Medulla oblongata (tissue), 1 donor: ENCODE measurements around the gene NTRK2.

Source experiments
- DNase-seq: peaks from one replicate; pipeline ENCODE4 v3.0.0-alpha.2; 2015; ENCODE audit errors: extremely low spot score

The NTRK2 gene

DNA sequence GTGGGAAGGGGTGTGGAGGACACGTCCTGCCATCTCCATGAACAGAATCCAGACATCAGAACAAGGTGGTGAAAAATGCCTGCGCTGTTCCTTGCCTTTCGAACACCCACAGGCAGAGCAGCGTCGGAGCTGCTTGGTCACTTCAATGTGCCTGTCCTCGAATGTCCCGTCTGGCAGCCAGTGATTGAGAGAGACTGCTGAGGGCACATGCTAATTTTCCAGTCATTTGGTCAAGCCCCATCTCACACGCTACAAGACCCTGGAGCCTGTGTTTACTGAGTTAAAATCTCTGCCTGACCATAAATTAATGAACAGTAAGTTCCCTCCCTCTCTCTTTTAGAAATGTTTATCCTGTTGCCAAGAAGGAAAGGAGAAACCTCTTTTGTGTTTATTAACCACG is 149.3 kb downstream of the NTRK2 start:
- DNase-seq = no peak

DNA sequence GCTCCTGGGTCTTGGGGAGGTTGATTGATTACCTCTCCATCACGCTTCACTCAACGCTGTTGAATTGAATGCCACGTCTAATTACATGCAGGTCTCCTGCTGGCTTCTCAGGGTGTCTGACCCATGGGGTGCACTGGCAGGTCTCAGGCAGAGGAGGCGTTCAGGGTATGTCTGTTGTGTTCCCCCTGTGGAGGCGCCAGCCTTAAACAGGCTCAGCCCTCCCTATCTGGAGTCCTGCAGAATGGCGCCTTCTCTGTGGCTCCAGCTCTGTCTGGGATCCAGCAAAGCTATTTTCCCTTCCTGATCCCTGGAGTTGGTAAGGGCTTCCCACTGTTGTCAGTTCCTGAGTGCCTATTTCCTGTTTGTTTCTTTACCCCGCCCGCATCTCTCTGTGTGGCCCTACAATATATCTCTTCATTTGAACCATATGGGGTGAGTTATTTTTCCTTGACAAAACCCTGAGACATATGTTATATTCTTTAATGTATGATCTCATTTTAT is 150.0 kb downstream of the NTRK2 start:
- DNase-seq = no peak

DNA sequence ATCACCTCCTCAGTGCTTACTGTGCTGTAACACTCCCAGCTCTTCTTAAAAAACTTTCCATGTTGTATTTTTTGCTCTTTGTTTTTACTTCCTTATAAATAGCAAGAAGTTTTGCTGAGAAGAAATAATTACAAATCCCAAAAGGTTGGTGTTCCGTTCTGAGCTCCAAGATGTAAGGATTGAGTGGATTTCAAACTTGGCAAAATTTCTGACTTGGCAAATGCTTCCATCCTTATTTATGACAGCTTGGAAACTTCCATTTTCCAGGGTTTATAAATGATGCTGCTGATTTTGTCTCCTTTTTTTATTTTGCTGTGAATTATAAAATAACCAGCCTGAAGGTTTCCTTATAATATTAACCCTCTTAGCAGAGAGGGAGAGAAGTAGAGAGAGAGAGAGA is 151.9 kb downstream of the NTRK2 start:
- DNase-seq = no peak

DNA sequence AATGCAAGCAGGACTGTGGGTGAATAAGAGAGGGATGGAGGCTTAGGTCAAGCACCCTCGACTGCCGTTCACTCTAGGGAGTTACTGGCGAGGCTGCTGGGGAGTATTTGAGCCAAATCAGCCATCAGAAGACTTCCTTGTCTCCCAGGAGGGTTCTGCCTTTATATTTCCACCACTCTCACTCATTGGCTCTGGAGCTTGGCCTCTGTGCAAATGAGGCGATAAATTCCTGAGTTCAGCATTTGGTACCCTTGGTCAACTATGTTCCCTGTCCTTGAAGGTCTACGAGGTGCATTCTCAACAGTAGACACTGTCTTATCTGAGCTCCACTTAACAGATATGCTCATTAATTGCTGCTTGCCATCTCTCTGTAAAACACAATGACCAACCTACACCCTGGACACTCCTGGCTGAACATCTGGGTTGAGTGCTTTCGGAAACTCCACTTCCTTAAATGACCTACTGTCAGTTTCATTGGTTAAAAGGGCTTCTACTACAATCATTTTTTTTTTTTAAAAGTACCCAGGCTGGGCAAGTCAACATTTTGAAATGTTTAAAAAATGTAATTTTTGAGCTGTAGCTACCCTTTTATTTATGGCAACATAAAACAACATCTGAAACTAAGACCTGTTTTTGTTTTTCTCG is 153.2 kb downstream of the NTRK2 start:
- no peak for DNase-seq

DNA sequence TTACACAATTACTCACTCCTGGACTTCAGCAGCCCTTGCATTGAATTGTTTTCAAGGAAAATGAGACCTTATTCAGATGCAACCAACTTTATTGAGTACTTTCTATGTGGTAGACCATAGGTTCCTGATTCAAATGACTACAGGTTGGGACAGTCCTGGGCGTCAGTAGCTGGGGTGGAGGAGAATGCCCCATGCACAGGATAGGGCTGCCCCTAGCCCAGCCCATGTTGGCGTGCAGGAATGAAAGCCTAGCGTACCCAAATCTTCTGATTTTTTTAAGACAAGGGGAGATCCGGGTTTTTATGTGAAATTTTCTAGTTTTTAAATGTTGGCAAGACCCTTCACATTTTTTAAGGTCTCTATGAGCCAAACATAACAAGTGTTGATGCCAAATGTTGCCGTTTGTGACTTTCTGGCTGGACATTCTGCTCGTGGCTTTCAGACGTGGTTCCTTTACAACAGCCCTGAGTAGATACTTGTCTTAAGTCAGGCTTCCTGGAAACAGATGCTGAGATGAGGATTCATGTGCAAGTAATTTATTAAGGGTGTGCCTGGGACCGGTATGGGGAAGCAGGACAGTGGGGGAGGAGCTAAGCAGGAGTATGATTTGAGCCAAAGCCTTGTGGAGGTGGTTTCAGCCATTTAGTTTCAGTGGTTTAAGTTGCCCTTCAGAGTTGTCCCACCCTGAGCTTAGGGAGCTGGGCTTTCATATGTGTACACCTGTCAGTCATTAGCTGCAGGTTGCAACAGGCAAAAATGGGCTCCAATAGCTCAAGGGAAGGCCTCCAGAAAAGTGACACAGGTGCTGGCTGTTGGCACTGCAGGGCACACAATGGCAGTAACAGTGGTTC is 154.1 kb downstream of the NTRK2 start:
- no peak for DNase-seq

DNA sequence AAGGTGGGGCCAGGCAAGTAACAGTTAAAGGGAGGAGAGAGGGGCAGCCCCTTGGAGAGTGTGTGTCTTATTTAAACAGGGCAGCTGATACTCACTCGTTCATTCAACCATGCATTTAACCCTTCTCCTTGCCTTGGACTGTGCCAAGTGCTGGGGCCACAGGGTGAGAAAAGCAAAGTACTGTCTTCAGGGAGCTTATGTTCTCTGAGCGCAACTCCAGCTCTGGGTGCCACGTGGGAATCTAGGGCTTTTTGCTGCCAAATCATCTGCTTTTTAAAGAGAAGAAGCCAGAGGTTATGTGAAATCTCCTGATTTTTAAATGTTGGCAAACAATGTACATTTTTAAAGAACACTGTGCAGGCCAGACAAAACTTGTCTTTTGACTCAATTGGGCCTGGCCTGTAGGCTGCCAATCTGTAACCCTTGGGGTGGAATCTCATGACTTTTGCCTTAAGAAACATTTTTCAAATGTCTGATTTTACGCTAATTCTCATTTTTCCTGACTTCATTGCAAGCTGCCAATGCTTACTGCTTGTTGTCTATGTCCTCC is 157.8 kb downstream of the NTRK2 start:
- no peak for DNase-seq

DNA sequence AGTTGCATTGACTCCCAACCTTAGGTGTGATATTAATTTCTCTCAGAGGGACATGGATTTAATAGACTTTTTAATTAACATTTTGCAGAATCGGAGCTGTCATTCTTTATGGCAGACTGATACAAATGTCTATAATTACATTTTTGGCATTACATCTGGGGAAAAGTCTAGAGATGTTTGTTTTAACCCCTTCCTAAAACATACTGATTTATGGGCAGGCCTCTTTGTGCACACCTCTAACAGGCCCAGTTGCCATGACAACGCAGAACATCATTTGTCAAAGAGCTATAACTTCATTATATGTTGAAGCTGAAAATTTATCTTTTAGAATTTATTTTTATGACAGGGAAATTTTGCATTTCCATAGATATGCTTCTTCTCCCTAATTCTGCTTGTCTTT is 158.5 kb downstream of the NTRK2 start:
- DNase-seq = no peak

DNA sequence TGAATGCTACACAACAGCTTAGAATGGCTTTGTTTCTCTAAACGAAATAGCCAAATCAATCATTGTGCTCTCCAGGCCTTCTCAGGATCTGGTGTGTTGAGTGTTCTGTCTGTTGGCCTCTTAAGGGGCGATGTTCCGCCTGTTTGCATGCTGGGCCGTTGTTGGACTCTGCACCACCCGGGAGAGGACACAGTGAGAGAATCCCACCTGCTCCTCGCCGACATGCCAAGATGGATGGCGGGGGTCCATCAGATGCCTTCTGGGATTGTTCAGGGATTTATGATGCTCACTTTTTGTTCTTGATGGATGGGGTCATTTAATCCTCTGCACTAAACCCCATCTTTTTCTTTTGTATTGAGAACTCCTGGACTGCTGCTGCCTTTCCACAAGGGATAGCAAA is 159.9 kb downstream of the NTRK2 start:
- no peak for DNase-seq

DNA sequence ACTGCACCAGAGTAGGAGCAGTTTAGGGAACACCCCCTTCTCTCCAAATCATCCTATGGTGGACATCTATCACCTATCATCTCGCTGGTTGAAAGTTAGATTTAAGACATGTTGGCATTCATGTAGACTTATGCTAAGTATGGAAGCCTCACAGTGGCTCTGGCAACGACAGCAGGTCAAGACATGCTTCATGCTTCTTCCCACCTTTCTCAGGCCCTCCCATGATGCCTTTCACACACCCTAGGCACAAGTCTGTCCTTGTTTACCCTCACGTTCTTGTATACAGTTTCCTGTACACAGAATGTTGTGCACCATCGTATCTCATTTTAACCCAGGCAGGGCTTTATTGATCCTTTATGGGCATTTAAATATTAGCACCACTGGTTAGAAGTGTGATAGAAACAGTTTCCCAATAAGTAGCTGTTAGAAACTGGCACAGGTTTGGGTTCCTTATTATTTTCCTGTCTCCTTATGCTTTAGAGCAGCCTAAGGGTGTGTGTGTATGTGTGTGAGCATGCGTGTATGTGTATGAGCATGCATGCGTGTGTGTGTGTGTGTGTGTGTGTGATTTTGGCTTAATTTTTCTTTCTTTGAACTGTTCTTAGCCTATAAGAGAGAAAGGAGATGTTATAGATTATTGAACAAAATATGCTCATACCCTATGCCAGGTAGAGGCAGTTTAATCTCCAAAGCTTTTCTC is 160.6 kb downstream of the NTRK2 start:
- DNase-seq = no peak

DNA sequence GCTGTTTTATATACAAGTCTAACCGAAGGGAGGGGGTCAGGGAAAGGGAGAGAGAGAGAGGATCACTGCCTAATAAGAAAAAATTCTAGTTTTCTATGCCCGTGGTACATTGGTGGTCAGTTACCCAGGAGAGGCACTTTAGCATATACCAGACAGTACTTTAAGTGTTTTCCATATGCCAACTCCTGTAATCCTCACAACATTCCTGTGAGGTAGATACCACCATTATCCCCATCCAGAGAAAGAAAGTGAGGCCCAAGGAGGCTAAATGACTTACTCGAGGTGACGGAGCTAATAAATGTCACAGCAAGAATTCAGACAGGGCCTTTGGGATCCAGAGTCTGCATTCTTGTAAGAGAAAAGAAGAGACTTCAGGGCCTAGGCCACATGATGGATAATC is 161.8 kb downstream of the NTRK2 start:
- no peak for DNase-seq

DNA sequence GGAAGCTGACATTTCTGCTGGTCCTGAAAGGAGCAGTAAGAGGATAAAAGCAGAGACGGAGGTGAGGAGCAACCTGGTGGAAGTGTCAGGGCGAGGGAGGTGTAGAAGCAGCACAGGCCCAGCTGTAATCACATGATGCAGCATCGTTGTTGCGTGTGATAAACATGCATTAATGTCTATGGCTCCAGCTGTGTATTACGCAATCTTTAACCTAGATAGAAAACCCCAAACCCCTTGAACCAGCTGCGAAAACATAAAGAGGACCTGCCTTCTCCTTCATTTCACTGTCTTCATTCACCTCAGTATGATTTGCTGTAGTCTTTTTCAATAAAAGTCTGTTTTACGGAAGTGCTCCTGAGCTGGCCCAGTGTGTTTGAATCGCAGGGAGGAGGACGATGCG is 162.9 kb downstream of the NTRK2 start:
- no peak for DNase-seq

DNA sequence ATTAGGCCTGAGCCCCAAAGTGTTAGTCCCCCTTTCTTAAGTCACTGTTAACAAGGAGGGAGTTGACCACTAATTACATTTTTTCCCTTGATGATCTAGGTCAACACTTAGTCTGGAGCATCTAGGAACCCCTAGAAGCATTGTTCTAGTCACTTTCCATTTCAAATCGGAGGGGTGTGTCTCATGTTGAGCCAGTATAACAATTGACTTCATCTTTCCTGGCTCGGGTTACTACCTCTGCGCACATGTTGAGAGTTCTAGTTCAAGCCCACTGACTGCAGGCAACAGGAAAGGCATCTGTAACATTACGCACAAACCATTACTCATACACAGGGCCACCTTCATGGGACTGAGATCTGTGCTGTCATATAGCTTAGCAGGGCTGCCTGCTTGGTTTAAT is 164.9 kb downstream of the NTRK2 start:
- no peak for DNase-seq

DNA sequence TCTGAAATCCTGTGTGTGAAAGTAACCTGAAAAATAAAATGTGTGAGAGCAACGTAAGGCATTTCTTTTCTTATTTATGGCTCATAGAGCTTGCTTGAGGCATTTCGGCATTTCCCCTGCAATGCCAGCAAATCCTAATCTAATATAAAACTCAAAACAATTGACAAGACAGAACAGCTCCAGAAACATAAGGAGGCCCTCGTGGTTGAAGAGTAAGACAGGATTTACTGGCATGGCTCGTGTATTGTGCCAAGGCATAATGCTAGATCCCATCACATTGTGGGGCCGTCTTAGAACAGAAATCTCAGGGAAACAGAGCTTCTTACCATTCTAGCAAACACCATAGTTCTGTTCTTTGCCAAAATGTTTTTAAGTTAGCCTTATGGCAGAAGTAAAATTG is 166.2 kb downstream of the NTRK2 start:
- DNase-seq = no peak

DNA sequence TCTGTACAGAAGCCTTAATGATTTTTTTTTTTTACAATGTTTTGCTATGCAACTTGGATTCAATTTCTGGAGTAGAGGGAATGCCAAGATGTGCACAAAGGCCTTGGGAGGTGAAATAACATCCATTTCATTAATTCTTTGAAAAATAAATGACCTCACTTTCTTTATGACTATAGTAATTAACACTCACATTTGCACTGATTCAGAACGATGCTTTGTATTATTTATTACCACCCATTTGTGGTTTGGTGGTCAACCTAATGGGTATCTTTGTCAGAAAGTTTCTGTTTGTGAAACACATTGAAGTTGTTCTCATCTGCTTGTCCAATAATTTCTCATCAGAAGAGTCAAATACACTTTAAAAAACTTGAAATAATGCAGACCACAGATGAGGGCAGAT is 169.3 kb downstream of the NTRK2 start:
- DNase-seq = no peak

DNA sequence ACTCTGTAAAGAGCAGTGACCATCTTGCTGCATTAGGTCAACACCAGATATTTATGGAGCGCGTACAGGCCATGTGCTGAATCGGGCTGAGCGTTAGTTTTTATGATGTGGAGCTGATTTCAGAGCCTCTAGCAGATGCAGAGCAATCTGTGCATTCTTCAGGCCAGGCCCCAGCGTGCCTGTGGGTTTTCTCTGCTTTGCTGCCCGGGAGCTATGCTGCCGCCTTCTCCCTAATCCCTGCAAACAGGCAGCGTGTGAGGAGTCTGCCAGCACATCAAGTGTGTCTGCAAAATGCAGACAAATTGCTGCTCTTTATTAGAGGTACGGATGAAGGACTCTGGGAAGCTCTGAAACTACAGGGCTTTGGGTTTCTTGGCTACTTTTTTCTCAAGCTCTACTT is 170.0 kb downstream of the NTRK2 start:
- no peak for DNase-seq

DNA sequence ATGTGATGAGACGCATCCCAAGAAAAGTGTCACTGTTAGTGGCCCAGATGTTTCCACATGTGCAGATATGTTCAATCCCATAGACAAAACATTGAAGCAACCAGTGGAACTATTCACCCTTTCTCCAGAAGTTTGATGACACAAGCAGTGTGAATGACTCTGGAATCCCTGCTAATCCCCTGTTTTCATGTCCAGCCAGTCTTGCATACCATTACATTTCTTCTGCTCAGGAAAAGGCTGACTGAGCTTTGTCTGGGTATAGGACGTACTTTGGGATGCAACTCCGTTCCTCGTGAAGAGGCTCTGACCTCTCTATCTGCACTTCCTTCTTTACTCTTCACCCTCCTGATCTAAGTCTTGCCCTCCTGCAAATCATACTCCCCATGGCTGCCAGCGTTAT is 172.4 kb downstream of the NTRK2 start:
- no peak for DNase-seq

DNA sequence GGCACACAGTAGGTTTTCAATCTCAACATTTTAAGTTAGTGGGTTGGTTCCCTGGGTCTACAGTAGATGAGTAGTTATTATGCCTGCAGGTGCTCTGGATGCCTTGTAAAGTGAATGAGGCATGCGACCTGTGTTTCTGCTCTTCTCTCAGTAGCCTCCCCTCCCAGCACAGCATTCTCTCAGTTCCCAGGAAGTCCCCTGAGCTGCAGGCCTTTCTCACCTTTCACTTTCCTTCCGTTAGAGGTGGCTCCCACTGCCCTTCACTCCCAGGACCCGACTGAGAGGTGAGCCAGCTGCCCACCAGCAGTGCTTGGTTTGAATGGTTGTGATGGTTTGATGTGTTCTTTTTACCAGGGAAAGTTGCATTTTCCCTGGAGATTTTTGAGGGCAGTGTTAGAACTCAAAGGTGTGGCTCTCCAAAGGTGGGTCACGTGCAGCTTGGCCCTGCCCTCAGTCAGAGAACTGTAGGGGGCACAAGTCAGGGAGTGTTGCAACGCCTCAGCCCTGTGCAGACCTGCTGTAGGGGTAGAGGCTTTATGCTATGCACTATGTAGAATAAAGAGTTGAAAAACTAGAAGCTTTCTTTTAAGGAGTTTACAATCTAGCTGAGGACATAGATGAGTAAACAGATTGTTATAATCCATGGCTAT is 173.8 kb downstream of the NTRK2 start:
- no peak for DNase-seq

DNA sequence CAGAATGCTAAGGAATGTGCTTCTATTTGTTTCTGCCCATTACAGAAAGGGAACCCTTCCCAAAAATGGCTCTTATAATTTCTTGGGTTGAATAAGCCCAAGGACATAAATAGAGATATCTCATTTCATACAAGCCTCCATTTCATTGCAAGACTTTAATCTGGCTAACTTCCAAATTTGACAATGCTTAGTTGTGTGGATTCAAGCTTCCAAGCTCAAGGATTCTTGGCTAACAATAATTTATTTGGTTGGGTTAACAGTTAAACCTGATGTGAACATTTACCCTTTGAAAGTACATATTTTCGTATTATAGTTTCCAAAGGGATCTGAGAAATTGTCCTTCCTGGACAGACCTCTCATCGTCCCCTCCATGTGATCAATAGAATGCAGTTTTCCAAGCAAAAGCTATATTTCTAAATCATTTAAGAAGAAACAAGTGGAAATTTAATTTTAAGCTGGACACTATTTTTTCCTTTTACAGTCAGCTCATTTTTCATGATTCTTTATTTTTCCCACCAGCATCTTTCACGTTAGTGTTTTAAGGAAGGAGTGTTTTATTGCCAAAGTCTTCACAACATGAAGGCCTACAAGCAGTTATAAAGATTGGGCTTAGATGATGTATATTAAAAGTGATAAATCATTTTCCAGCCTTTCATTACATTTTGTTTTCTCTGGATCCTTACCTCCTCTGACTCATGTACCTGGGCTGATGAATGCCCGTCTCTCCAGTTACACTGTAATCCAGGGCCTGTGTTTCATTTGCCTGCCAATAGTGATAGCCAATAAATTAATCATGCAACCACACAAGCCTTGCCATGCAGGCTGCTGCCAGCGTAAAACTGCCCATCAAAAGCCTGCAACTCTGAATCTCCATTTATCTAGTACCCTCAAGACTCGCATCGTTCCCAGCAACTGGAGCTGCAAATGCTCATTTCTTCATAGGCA is 176.7 kb downstream of the NTRK2 start:
- no peak for DNase-seq

DNA sequence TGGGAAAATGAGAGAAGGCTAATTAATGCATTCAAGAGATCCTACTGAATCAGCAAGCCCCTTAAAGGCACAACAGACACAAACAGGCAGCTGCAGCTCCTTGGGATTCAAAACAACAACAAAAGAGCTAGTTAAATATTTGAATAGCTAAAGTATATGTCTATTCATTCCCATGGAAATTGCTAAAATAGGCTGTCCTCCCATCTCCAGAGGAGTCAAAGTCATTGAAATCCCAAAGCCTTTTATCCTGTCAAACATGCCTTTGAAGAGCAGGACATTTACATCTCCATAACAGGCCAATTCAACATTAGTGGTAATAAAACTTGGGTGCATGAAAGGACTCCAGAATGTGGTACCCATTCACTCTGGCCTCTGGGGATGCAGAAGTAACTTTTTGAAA is 177.4 kb downstream of the NTRK2 start:
- no peak for DNase-seq

DNA sequence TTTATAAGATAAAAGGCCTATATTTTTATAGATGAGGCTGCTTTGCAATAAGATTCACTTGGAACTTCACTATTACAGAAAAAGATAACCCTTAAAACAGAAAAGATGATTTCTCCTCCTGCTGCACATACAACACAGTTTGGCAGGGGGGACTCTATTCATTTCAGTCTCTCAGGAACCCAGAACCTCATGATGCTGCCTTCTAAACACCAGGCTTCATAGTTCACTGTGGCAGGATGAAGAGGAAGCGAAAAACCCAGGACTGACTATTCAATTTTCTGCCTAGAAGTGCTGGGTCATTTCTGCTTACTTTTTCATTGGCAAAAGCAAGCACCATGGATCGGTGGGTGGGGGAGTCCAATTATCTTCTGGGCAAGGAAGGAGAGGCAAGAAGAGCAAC is 179.5 kb downstream of the NTRK2 start:
- no peak for DNase-seq
